Astrocyte (in vitro differentiated cells and primary cell): ENCODE measurements around the gene CDC42EP3. TPM values are rescaled to one million over a fixed set of nuclear protein-coding genes. Genes with fewer than 3 reads are reported as not detected.

Experiments used
- DNase-seq: peaks from one replicate; pipeline ENCODE4 v3.0.0-alpha.2; 2010; ENCODE audit warnings: low read depth
- FAIRE-seq: peaks from 2 replicates; lab custom pipeline; 2011; peaks lifted over from hg19 to GRCh38; lab: Jason Lieb, UNC
- H2AFZ ChIP-seq: 2 replicates; pipeline ENCODE4 v1.6.0; 2012; ENCODE audit warnings: low read depth, low read length, inconsistent platforms
- H3K27ac ChIP-seq: 2 replicates; pipeline ENCODE4 v1.5.1; 2011; ENCODE audit warnings: low read depth, low read length, inconsistent platforms
- H3K27me3 ChIP-seq: 2 replicates; pipeline ENCODE4 v1.6.0; 2011; ENCODE audit warnings: low read length, inconsistent platforms; ENCODE audit not compliant: insufficient read depth
- H3K36me3 ChIP-seq: 2 replicates; pipeline ENCODE4 v1.5.1; 2011; ENCODE audit warnings: low read length, inconsistent platforms; ENCODE audit not compliant: insufficient read depth
- H3K4me1 ChIP-seq: 2 replicates; pipeline ENCODE4 v1.5.1; 2011; ENCODE audit warnings: low read length, inconsistent platforms; ENCODE audit not compliant: insufficient read depth
- H3K4me2 ChIP-seq: 2 replicates; pipeline ENCODE4 v1.6.0; 2012; ENCODE audit warnings: low read length, inconsistent platforms
- H3K4me3 ChIP-seq: 2 replicates; pipeline ENCODE4 v1.5.1; 2011; ENCODE audit warnings: low read depth, mild to moderate bottlenecking, low read length, inconsistent platforms; ENCODE audit not compliant: insufficient read depth
- H3K79me2 ChIP-seq: 2 replicates; pipeline ENCODE4 v1.6.0; 2012; ENCODE audit warnings: mild to moderate bottlenecking, low read length, inconsistent platforms; ENCODE audit not compliant: insufficient read depth
- H3K9ac ChIP-seq: 2 replicates; pipeline ENCODE4 v1.6.0; 2012; ENCODE audit warnings: mild to moderate bottlenecking, low read length, inconsistent platforms
- H3K9me3 ChIP-seq: 2 replicates; pipeline ENCODE4 v1.5.1; 2012; ENCODE audit warnings: low read depth, mild to moderate bottlenecking, low read length, inconsistent platforms; ENCODE audit not compliant: insufficient read depth
- H4K20me1 ChIP-seq: 2 replicates; pipeline ENCODE4 v1.6.0; 2012; ENCODE audit warnings: low read length, inconsistent platforms; ENCODE audit not compliant: insufficient read depth
- H3K27ac Mint-ChIP-seq: one replicate; pipeline ENCODE4 v1.8.0; 2021; ENCODE audit warnings: mild to moderate bottlenecking, mixed read lengths; ENCODE audit not compliant: unreplicated experiment
- H3K27me3 Mint-ChIP-seq: one replicate; pipeline ENCODE4 v1.8.0; 2021; ENCODE audit warnings: low read depth, mixed read lengths; ENCODE audit not compliant: unreplicated experiment
- H3K36me3 Mint-ChIP-seq: one replicate; pipeline ENCODE4 v1.8.0; 2021; ENCODE audit warnings: low read depth, mixed read lengths; ENCODE audit not compliant: unreplicated experiment
- H3K4me1 Mint-ChIP-seq: one replicate; pipeline ENCODE4 v1.8.0; 2021; ENCODE audit warnings: low read depth, mixed read lengths; ENCODE audit not compliant: unreplicated experiment
- H3K4me3 Mint-ChIP-seq: one replicate; pipeline ENCODE4 v1.8.0; 2021; ENCODE audit warnings: mild to moderate bottlenecking, moderate library complexity, mixed read lengths; ENCODE audit not compliant: unreplicated experiment
- H3K9me3 Mint-ChIP-seq: one replicate; pipeline ENCODE4 v1.8.0; 2021; ENCODE audit warnings: mild to moderate bottlenecking, mixed read lengths; ENCODE audit not compliant: unreplicated experiment
- CTCF ChIP-seq: IDR thresholded peaks from 2 replicates; pipeline ENCODE4 v1.5.1; 2011; ENCODE audit warnings: low read depth, mild to moderate bottlenecking, inconsistent platforms, low read length, moderate library complexity; ENCODE audit not compliant: insufficient read depth
- EZH2 ChIP-seq: IDR thresholded peaks from 2 replicates; pipeline ENCODE4 v1.6.1; 2012; ENCODE audit warnings: mild to moderate bottlenecking, low read length, inconsistent platforms; ENCODE audit not compliant: insufficient read depth
- total RNA-seq: library from RNA; stranded (reverse); gene quantifications from 2 replicates; pipeline ENCODE4 v1.2.1, GENCODE V29; 2021

The CDC42EP3 gene
- total RNA-seq, 1 donor from 2014 or later = 94.3 TPM

- Mint-ChIP-seq H3K27me3 (no peaks in the 10 kb centered on the region), H3K27ac (no peak overlapping the region), H3K4me1 (peaks cover 9% of the 10 kb centered on the region), H3K36me3 (peaks cover 3% of the 10 kb centered on the region), H3K4me3 (no peak overlapping the region), H3K9me3 (no peaks in the 10 kb centered on the region)
- Histone ChIP-seq H3K4me2 (no peak overlapping the region), H3K4me3 (no peak overlapping the region), H3K27me3 (no peaks in the 10 kb centered on the region), H3K36me3 (no peaks in the 10 kb centered on the region), H2AFZ (no peak overlapping the region), H3K79me2 (peaks cover 17% of the 10 kb centered on the region), H3K9me3 (no peaks in the 10 kb centered on the region), H3K9ac (no peak overlapping the region), H4K20me1 (peaks cover 13% of the 10 kb centered on the region), H3K4me1 (peaks cover 29% of the 10 kb centered on the region), H3K27ac (no peak overlapping the region)
- FAIRE-seq = no peak
- TF ChIP-seq CTCF (no peak), EZH2 (no peak)
- DNase-seq = no peak
Measured at GRCh38 chr2:37674946-37675345, 3.5 kb upstream of the CDC42EP3 start.

DNA sequence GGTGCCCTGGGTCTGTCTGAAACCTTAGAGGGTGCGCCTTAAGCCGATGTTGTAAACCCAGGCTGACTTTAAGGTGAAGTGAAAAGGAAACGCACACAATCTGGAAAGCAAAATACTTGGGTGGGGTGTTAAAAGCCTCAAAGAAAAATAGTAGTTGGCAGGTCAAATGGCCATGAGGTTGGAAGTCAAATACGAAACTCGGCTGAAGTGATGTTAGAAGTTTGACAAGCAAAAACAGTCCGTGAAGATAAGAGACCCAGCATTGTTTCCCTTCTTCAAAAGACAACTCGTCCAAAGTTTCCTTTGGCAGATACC lies 1.4 kb upstream of the CDC42EP3 start:
- Histone ChIP-seq H3K4me1 (peaks cover 38% of the 10 kb centered on the region), H3K9me3 (no peaks in the 10 kb centered on the region), H3K36me3 (peaks cover 6% of the 10 kb centered on the region), H3K4me3 (peak overlapping the region; percentile 98), H2AFZ (peak overlapping the region; percentile 73), H4K20me1 (peaks cover 34% of the 10 kb centered on the region), H3K79me2 (peaks cover 38% of the 10 kb centered on the region), H3K4me2 (peak overlapping the region; percentile 97), H3K9ac (peak overlapping the region; percentile 97), H3K27ac (peak overlapping the region; percentile 80), H3K27me3 (no peaks in the 10 kb centered on the region)
- Mint-ChIP-seq H3K4me3 (peak overlapping the region; percentile 80), H3K27me3 (no peaks in the 10 kb centered on the region), H3K9me3 (no peaks in the 10 kb centered on the region), H3K36me3 (peaks cover 3% of the 10 kb centered on the region), H3K4me1 (peaks cover 14% of the 10 kb centered on the region), H3K27ac (peak overlapping the region; percentile 60)
- FAIRE-seq (no peak), DNase-seq (no peak)
- TF ChIP-seq EZH2 (no peak), CTCF (no peak)

- H3K4me3 ChIP-seq = peak overlapping the region; percentile 98
- peak overlapping the region; percentile 73 for H2AFZ ChIP-seq
- H3K27ac ChIP-seq = peak overlapping the region; percentile 80
- peaks cover 11% of the 10 kb centered on the region for H3K36me3 ChIP-seq
- H3K4me2 ChIP-seq = peak overlapping the region; percentile 97
- peaks cover 43% of the 10 kb centered on the region for H3K79me2 ChIP-seq
- H4K20me1 ChIP-seq = peaks cover 39% of the 10 kb centered on the region
- Mint-ChIP-seq H3K27ac (peak overlapping the region; percentile 75), H3K4me1 (peaks cover 17% of the 10 kb centered on the region), H3K36me3 (peaks cover 3% of the 10 kb centered on the region), H3K27me3 (no peaks in the 10 kb centered on the region), H3K9me3 (no peaks in the 10 kb centered on the region), H3K4me3 (peak overlapping the region; percentile 91)
- H3K9me3 ChIP-seq = no peaks in the 10 kb centered on the region
- DNase-seq = peak; percentile 92
- peaks cover 43% of the 10 kb centered on the region for H3K4me1 ChIP-seq
- peak overlapping the region; percentile 97 for H3K9ac ChIP-seq
- TF ChIP-seq EZH2 = no peak
- no peak for TF ChIP-seq CTCF
- H3K27me3 ChIP-seq = no peaks in the 10 kb centered on the region
- no peak for FAIRE-seq
Measured at GRCh38 chr2:37672104-37672869, 845 bp upstream of the CDC42EP3 start.
